GM18505 (cell line): ENCODE measurements around the gene MCF2L.
"Not testable (repeated sequence)": the region's sequence is repeated elsewhere in the genome, so short reads cannot be mapped to it uniquely, and the experiment has no call there.

Experiments used
- ATAC-seq: cut with Tn5 transposase; IDR thresholded peaks from one replicate; pipeline ENCODE4 v1.9.1; 2021; ENCODE audit not compliant: unreplicated experiment
- POLR2A ChIP-seq: IDR thresholded peaks from 4 replicates; pipeline ENCODE4 v1.6.1; 2011; ENCODE audit warnings: borderline replicate concordance; ENCODE audit not compliant: insufficient read depth, insufficient read length; ENCODE audit errors: extremely low read depth

MCF2L gene

DNA sequence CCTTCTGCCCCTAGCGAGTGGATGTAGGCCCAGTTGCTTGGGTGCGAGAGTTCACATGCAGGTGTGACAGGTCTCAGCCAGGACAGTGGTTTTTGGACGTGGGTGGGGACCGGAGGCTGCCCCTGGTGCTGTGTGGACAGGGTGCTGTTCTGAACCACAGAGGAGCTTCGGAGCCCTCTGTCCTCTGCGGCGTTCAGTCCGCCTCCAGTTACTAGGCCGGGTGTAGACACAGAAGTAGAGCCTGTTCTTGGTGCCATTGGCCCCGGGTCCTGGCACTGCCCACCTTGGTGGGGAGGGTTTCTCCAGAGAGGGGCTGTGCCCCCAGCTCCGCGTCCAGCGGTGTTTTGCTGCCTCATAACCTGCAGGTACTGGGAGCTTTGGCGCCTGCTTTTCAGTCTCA lies 52.4 kb downstream of the MCF2L start:
- TF ChIP-seq POLR2A: no peak
- no peak for ATAC-seq

DNA sequence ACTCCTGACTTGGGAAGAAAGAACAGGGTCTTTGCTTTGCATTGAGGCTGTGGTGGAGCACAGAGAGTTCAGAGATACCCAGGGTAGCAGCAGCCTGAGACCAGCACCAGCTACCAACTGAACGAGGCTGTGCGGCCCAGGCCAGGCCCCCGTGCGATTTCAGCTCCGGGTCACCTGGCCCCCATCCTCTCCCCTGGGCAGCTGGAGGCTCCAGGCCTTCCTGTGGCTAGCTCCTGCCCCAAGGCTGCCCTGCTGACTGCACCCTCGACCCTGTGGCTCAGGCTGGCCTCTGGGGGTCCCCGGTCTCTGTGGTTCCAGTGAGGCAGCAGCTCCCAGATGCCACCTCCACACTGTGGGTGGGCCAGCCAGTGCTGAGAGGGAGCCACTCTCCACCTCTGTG lies 52.8 kb downstream of the MCF2L start:
- ATAC-seq: no peak
- no peak for TF ChIP-seq POLR2A

DNA sequence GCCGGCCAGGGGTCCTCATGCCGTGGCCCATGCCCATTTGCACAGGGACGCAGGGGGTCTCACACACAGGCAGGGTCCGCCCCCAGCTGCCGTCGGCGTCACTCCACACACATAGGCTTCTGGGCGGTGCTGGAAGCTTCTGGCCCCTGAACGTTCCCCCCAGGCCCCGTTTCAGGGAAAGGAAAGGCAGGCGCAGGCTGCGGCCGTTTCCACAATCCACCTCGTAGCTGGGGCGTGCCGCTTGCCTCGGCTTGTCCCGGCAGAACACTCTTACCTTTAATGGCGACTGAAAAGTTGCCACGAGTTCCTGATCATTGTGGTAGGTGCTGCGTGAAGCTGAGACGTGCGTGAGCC lies 53.4 kb downstream of the MCF2L start:
- TF ChIP-seq POLR2A: no peak
- ATAC-seq: no peak

DNA sequence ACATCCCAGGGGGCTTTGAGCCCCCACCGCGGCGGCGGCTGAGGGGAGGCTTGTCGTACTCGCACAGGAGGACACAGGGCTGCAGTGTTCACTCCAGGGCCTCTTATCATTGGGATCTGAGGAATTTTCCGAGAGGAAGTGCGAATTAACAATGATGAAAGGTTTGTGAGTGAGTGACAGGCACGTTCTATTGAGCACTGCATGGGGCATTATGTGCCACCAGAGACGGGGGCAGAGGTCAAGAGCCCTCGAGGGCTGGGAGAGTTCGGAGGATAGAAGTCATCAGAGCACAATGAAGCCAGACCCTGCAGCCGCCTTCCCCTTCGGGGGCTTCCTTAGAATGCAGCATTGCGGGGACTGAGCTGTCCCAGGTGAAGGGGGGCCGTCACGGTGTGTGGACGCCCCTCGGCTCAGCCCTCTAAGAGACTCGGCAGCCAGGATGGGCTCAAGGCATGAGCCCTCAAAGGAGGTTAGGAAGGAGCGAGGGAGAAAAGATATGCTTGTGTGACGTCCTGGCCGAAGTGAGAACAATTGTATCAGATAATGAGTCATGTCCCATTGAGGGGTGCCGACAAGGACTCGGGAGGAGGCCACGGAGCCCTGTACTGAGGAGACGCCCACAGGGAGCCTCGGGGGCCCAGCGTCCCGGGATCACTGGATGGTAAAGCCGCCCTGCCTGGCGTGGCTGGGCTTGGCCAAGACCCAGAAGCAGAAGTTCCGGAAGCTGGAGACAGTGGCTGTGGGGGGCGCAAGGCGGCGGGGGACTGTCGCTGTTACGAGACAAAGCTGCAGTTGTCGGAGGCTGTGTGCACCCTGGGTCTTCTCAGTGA lies 53.9 kb downstream of the MCF2L start:
- ATAC-seq: no peak
- TF ChIP-seq POLR2A: no peak

DNA sequence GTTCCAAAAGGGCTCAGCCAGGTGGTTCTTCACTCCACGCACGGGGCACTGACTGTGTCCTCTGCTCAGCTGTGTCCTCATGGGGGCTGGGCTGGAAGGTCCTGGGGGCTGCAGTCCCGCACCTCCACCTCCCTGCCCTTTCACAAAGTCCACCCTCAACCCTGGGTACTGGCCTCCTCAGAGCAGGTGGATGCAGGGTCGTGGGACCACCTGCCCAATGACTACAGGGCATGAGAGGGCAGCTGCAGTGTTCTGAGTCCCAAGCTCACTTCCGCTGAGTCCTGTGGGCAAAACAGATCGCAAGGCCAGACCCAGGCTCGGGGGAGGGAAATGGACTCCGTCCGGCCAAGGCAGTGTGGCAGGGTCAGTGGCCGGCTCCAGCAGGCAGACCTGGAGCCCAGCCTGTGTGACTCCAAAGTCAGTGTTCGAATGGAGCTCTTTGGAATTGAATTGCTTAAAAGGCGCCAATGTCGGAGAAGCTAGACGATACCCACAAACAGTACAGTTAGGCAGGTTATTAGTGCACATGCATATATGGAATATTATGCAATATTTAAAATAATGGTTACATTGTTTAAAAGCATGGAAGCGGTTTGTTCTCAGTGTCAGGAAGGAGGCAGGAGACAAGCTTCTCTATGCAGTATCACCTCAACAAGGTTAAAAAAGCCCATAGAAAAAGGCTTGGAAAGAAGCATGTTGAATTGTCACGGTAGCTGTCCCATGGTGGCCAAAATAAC lies 54.8 kb downstream of the MCF2L start:
- no peak for ATAC-seq
- TF ChIP-seq POLR2A: no peak

DNA sequence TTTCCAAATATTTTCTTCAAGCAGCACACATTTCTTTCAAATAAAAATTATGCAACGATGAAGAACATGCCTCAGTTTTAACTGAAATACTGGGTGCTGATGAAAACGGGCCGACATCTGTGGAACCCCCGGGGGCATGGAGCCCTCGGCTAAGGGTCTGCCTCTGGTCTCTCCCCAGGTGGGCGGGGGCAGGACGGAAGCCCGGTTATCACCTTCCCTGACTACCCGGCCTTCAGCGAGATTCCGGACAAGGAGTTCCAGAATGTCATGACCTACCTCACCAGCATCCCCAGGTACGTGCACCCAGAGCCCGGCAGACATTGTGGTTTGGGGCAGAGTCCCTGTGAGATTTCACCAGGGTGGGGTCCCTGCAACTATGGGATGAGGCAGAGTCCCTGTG lies 55.5 kb downstream of the MCF2L start:
- ATAC-seq: no peak
- no peak for TF ChIP-seq POLR2A

DNA sequence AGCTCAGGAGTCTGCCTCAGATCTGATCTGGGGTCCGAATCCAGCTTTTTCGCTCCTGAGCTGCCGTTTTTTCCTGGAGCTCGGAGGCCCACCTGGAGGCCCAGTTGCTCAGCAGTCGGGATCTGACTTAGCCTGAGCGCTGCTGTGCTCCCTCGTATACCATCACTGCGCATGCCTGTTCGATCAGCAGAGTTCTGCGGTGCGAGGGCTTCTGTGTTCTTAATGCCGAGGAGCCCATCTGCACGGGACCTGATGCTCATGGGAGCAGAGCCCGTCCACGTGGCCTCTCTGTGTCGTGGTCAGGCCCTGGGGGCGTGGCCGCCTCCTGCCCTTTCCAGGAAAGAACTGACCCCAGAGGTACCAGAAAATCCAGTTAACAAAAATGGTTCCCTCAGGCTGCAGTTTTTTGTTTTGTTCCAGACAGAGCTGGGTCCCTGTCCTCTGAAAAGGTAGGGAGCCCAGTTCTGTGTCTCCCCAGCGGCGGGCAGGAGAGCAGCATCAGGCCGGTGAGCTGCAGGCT lies 57.4 kb downstream of the MCF2L start:
- no peak for ATAC-seq
- TF ChIP-seq POLR2A: no peak

DNA sequence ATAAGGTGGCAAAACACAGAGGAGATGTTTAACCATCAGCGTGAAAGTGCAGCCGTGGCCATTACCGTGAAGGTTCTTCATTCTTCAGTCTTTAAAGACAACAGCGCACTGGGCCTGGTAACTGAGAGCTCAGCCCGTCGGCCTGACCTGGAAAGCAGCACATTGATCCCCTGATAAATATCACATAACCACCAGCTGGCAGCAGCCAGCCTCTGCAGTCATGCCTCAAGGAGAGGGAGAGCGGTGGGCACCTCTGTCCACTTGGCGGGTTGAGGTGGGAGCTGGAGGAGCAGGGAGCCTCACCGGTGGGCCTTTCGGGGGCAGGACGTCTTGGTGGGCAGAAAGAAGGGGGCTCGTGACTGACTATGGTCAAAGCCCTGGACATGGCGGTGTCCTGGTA lies 58.1 kb downstream of the MCF2L start:
- no peak for TF ChIP-seq POLR2A
- ATAC-seq: no peak

DNA sequence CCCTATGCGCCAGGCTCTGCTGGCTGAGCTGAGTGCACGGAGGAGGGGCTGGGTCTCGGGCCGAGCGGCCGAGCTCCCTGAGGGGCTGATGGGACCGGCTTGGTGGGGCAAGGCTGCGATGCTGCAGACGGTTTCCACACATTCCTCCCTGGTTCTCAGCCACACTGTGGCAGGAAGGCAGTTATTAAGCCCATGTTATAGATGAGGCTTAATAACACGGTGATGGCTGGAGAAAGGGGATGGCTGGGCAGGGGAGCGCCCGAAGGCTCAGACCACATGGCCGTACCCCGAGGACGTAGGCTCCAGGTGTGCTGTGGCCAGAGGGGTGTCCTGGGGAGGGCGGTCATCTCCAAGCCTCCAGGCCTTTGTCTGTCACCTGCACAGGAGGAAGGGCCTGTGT lies 58.6 kb downstream of the MCF2L start:
- TF ChIP-seq POLR2A: no peak
- no peak for ATAC-seq

DNA sequence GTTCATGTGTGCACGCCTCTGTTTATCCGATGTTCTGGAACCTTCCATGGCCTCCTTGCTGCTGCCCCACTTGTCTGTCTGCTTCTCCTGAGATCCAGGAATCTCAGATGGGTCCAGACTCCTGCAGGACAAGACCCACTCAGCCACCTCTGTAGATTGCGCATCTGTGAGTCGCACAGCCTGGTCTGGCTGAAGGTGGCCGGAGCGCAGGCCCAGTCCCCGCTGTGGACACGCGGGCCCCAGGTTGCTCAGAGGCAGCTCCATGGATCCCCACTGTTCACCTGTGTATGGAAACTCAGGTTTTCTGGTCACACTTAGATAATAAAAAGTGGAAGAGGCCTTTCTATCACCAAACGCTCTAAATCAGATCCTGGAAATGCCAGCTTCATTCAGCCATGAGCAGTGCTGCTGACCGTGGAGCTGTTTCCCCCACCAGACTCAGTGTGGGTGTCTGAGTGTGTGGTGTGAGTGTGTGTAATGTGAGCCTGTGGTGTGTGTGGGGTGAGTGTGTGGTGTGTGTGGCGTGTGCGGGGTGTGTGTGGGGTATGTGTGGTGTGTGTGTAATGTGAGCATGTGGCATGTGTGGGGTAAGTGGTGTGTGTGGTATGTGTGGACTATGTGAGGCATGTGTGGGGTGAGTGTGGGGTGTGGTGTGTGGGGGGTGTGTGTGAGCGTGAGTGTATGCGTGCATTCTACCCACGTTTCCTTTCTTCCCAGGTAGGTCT lies 59.5 kb downstream of the MCF2L start:
- TF ChIP-seq POLR2A: no peak

DNA sequence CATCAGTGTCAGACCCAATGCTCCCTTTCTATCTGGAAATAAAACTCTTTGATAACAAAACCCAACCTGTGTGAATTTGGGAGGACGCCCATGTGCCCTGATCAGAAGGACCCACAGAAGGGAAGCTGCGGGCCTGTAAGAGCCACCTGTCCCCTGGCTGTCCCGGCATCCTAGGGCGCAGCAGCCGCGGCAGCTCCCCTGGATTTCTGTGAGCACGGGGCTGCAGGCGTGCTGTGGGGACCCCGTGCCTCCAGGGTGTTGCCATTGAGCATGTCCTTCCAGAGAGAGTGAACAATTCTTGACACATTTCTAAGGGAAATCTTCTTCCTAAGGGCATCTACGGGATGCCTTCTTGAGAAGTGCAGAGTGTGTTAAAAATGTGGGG lies 60.0 kb downstream of the MCF2L start:
- no peak for ATAC-seq
- TF ChIP-seq POLR2A: no peak

More for the DNA sequence above, 59.5 kb downstream of the MCF2L start:
- no peak for ATAC-seq

DNA sequence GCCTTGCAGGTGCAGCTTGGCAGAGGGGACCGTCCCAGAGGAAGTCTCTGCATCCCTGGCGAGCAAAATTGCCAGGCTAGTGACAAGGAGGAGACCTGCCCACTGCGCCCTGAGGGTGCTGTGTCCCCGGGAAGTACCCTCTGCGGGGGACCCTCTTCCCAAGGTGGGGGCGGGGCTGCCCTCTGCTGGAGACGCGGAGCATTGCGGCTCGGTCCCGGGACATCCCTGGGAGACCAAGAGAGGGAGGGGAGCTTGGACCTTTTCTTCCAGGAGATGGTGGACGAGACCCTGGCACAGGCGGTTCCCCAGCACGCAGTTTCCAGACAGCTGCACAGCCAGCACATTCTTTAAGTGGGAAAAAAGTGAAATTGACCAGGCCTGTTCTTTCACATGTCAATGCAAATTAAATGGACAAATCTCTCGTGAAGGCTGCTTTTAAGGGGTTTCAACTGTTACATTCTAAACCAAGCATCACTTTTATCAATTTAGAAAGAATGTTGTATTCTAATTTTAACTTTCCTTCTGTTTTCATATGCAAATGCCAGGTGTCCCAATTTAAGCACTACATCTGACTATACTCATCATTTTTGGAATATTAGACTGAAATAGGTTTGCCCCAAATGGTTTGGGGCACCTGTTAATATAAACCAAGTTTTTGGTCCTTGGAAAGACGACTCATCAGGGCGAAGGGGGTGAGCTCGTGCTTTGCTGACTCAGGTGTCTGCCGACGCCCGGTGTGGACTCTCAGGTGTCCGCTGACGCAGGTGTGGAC lies 60.7 kb downstream of the MCF2L start:
- ATAC-seq: no peak
- TF ChIP-seq POLR2A: no peak

DNA sequence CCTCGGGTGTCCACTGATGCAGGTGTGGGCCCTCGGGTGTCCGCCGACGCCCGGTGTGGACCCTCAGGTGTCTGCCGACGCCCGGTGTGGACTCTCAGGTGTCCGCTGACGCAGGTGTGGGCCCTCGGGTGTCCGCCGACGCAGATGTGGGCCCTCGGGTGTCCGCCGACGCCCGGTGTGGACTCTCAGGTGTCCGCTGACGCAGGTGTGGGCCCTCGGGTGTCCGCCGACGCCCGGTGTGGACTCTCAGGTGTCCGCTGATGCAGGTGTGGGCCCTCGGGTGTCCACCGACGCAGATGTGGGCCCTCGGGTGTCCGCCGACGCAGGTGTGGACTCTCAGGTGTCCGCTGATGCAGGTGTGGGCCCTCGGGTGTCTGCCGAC lies 61.2 kb downstream of the MCF2L start:
- ATAC-seq: not testable (repeated sequence)

DNA sequence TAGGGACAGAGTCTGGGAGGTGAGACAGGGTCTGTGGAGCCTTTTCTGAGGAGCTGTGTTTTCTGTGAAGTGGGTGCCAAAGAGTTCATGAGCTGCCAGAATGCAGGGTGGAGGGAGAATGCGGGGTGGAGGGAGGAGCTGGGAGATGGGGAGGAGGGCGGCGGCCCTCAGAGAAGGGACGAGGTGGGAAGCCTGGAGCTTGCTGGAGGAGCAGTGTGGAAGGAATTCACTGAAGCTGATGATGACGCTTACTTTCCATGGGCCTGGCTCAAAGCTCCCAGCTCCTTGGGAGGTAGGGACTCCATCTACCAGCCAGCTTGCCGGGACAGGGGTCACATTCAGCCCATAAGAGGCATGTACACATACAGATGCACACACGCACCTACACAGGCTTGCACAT lies 62.5 kb downstream of the MCF2L start:
- TF ChIP-seq POLR2A: no peak
- ATAC-seq: no peak

DNA sequence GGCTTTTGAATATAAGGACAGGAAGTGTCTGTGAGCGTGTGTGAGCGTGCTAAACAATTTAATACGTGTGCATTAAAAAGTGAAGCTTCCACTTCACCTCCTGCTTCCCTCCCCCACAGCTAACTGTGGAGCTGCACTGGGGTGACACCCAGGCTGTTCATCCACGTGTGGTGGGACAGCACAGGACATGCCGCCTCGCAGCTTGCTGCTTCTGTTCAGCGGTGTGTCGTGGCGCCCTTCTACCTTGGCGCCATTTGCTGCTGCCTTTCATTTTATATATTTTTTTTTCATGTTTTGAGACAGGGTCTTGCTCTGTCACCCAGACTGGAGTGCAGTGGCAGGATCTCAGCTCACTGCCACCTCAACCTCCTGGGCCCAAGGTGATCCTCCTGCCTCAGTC lies 63.3 kb downstream of the MCF2L start:
- TF ChIP-seq POLR2A: no peak
- no peak for ATAC-seq
